ENCODE data around the gene PARP16.

PARP16 gene

GRCh38 chr15:65331811-65332210 is 45.1 kb upstream of the PARP16 start:
- no peak for TF ChIP-seq CTCF (IDR thresholded peaks at IDR 0.05; ENCODE audit: insufficient read depth, missing control alignments)
- no peak for FAIRE-seq

GRCh38 chr15:65330934-65331645 is 44.4 kb upstream of the PARP16 start:
- DNase-seq (ENCODE audit: insufficient read length, low spot score), result no peak
- TF ChIP-seq CTCF (IDR thresholded peaks at IDR 0.05; ENCODE audit: insufficient read depth, missing control alignments), result no peak
- no peak for FAIRE-seq

More at GRCh38 chr15:65331811-65332210, 45.1 kb upstream of the PARP16 start:
- no peak for DNase-seq (ENCODE audit: insufficient read length, low spot score)

- FAIRE-seq (no peak), DNase-seq (ENCODE audit: insufficient read length, low spot score) (no peak)
- TF ChIP-seq CTCF (IDR thresholded peaks at IDR 0.05; ENCODE audit: insufficient read depth, missing control alignments), result no peak
Measured at GRCh38 chr15:65329984-65330735, 43.5 kb upstream of the PARP16 start.

GRCh38 chr15:65329288-65329983 is 42.8 kb upstream of the PARP16 start:
- no peak for DNase-seq (ENCODE audit: insufficient read length, low spot score)
- no peak for FAIRE-seq
- TF ChIP-seq CTCF (IDR thresholded peaks at IDR 0.05; ENCODE audit: insufficient read depth, missing control alignments), result no peak

- TF ChIP-seq CTCF (IDR thresholded peaks at IDR 0.05; ENCODE audit: insufficient read depth, missing control alignments), result no peak
- DNase-seq (ENCODE audit: insufficient read length, low spot score) (no peak), FAIRE-seq (no peak)
Measured at GRCh38 chr15:65328506-65329287, 42.0 kb upstream of the PARP16 start.

- DNase-seq (ENCODE audit: insufficient read length, low spot score) (no peak), FAIRE-seq (no peak)
- TF ChIP-seq CTCF (IDR thresholded peaks at IDR 0.05; ENCODE audit: insufficient read depth, missing control alignments), result no peak
Measured at GRCh38 chr15:65327651-65328393, 41.1 kb upstream of the PARP16 start.

All from D721Med (cell line).